Measurements from ENCODE around the gene DPYD.

The DPYD gene

GRCh38 chr1:97135972-97136371, 784.9 kb downstream of the DPYD start:
- H3K9me3 ChIP-seq (ENCODE audit: control insufficient read depth, low read length) = no peaks in the 10 kb centered on the region
- no peak overlapping the region for H3K4me3 ChIP-seq (ENCODE audit: insufficient read depth, low read depth, low read length, poor library complexity, severe bottlenecking)
- no peaks in the 10 kb centered on the region for H3K36me3 ChIP-seq (ENCODE audit: control insufficient read depth, insufficient read depth, low read length)
- H3K27ac ChIP-seq (ENCODE audit: insufficient read depth, low read length, poor library complexity, severe bottlenecking) = no peak overlapping the region
- no peak for DNase-seq
- H3K27me3 ChIP-seq (replicated peaks; ENCODE audit: control insufficient read depth, insufficient read depth, low read length, poor library complexity, severe bottlenecking) = no peaks in the 10 kb centered on the region
- no peaks in the 10 kb centered on the region for H3K4me1 ChIP-seq (ENCODE audit: control insufficient read depth, insufficient read depth, low read length, poor library complexity, severe bottlenecking)

DNA sequence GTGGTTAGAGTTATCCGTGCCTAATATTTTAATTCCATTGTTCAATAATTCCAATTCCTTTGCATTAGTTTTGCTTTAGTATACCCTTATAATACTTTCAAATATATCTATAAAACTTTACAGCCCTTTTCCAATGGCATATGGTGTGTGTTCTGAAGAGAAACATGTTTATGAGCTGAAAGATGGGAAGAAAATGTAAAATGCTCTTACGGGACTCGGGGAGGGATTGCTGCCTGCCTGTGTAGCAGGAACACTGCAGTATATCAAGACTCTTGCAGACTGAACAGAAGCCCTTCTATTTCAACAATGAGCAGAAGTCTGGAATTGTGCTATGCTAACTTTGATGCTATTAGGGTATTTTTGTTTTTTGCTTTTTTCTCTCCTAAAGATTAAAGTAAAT, 792.4 kb downstream of the DPYD start:
- Histone ChIP-seq H3K4me1 (ENCODE audit: control insufficient read depth, insufficient read depth, low read length, poor library complexity, severe bottlenecking) (no peaks in the 10 kb centered on the region), H3K36me3 (ENCODE audit: control insufficient read depth, insufficient read depth, low read length) (peaks cover 3% of the 10 kb centered on the region), H3K4me3 (ENCODE audit: insufficient read depth, low read depth, low read length, poor library complexity, severe bottlenecking) (no peak overlapping the region), H3K27me3 (replicated peaks; ENCODE audit: control insufficient read depth, insufficient read depth, low read length, poor library complexity, severe bottlenecking) (no peaks in the 10 kb centered on the region), H3K9me3 (ENCODE audit: control insufficient read depth, low read length) (no peaks in the 10 kb centered on the region), H3K27ac (ENCODE audit: insufficient read depth, low read length, poor library complexity, severe bottlenecking) (no peak overlapping the region)
- DNase-seq = no peak

DNA sequence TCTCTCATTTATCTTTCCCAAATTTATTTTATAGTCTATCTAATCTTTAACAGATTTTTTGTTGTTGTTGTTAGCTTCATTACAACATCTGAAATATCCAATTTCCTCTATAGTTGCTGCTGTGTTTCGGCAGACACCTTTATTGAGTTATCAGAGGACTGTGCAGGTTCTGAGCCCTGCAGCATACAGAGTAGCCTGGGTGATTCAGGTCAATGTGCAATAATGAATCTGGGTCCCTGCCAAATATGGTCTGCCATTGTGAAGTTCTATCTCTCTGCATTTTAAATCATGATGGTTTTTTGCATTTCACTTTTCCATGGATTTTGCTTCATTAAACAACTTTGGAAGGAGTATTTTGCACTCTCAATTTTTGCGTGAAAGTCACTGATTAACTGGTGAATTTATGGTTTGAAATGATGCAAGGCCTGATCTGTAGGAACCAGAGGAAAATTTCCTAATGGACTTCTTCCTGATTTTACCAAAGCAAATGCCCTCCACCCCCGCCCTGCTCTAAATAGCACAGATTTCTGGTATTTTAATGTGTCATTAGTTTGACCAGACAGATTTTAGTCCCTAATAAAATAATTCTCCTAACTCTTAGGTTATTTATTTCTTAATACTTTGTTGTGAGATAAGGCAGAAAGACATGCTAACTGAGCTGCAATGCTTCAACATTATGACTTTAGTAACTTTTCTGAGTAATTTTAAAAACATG, 797.0 kb downstream of the DPYD start:
- no peaks in the 10 kb centered on the region for H3K27me3 ChIP-seq (replicated peaks; ENCODE audit: control insufficient read depth, insufficient read depth, low read length, poor library complexity, severe bottlenecking)
- peaks cover 3% of the 10 kb centered on the region for H3K36me3 ChIP-seq (ENCODE audit: control insufficient read depth, insufficient read depth, low read length)
- no peak for DNase-seq
- H3K4me1 ChIP-seq (ENCODE audit: control insufficient read depth, insufficient read depth, low read length, poor library complexity, severe bottlenecking) = no peaks in the 10 kb centered on the region
- H3K9me3 ChIP-seq (ENCODE audit: control insufficient read depth, low read length) = no peaks in the 10 kb centered on the region
- H3K4me3 ChIP-seq (ENCODE audit: insufficient read depth, low read depth, low read length, poor library complexity, severe bottlenecking) = no peak overlapping the region
- no peak overlapping the region for H3K27ac ChIP-seq (ENCODE audit: insufficient read depth, low read length, poor library complexity, severe bottlenecking)

- Histone ChIP-seq H3K4me1 (ENCODE audit: control insufficient read depth, insufficient read depth, low read length, poor library complexity, severe bottlenecking) (no peaks in the 10 kb centered on the region), H3K27me3 (replicated peaks; ENCODE audit: control insufficient read depth, insufficient read depth, low read length, poor library complexity, severe bottlenecking) (no peaks in the 10 kb centered on the region), H3K4me3 (ENCODE audit: insufficient read depth, low read depth, low read length, poor library complexity, severe bottlenecking) (no peak overlapping the region), H3K27ac (ENCODE audit: insufficient read depth, low read length, poor library complexity, severe bottlenecking) (no peak overlapping the region), H3K9me3 (ENCODE audit: control insufficient read depth, low read length) (no peaks in the 10 kb centered on the region), H3K36me3 (ENCODE audit: control insufficient read depth, insufficient read depth, low read length) (peaks cover 3% of the 10 kb centered on the region)
- no peak for DNase-seq
These were observed 800.0 kb downstream of the DPYD start for GRCh38 chr1:97120806-97121205.

GRCh38 chr1:97119260-97120158, 801.3 kb downstream of the DPYD start:
- Histone ChIP-seq H3K27ac (ENCODE audit: insufficient read depth, low read length, poor library complexity, severe bottlenecking) (no peak overlapping the region), H3K27me3 (replicated peaks; ENCODE audit: control insufficient read depth, insufficient read depth, low read length, poor library complexity, severe bottlenecking) (no peaks in the 10 kb centered on the region), H3K9me3 (ENCODE audit: control insufficient read depth, low read length) (no peaks in the 10 kb centered on the region), H3K4me3 (ENCODE audit: insufficient read depth, low read depth, low read length, poor library complexity, severe bottlenecking) (no peak overlapping the region), H3K36me3 (ENCODE audit: control insufficient read depth, insufficient read depth, low read length) (peaks cover under 1% of the 10 kb centered on the region), H3K4me1 (ENCODE audit: control insufficient read depth, insufficient read depth, low read length, poor library complexity, severe bottlenecking) (no peaks in the 10 kb centered on the region)
- no peak for DNase-seq

DNA sequence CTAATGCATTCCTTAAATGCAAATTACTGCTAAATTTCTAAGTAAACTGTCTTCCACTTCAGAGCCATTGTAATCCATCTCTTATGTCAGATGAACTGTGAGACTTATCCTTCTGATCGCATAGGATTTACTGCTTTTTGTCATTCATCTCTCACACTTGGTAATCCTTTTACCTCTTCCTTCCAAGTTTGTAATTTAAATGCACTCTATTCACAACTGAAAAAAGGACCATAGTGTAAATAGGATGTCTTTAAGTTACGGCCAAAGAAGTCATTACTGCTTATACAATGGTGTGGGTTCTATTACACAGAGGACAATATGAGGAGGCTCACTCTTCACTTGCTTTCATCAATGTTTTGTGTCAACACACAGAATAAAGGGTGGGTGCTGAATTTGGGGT, 806.0 kb downstream of the DPYD start:
- Histone ChIP-seq H3K27ac (ENCODE audit: insufficient read depth, low read length, poor library complexity, severe bottlenecking) (no peak overlapping the region), H3K4me3 (ENCODE audit: insufficient read depth, low read depth, low read length, poor library complexity, severe bottlenecking) (no peak overlapping the region), H3K4me1 (ENCODE audit: control insufficient read depth, insufficient read depth, low read length, poor library complexity, severe bottlenecking) (no peaks in the 10 kb centered on the region), H3K27me3 (replicated peaks; ENCODE audit: control insufficient read depth, insufficient read depth, low read length, poor library complexity, severe bottlenecking) (no peaks in the 10 kb centered on the region), H3K9me3 (ENCODE audit: control insufficient read depth, low read length) (no peaks in the 10 kb centered on the region), H3K36me3 (ENCODE audit: control insufficient read depth, insufficient read depth, low read length) (no peaks in the 10 kb centered on the region)
- DNase-seq = no peak

- Histone ChIP-seq H3K4me1 (ENCODE audit: control insufficient read depth, insufficient read depth, low read length, poor library complexity, severe bottlenecking) (no peaks in the 10 kb centered on the region), H3K27ac (ENCODE audit: insufficient read depth, low read length, poor library complexity, severe bottlenecking) (no peak overlapping the region), H3K36me3 (ENCODE audit: control insufficient read depth, insufficient read depth, low read length) (no peaks in the 10 kb centered on the region), H3K4me3 (ENCODE audit: insufficient read depth, low read depth, low read length, poor library complexity, severe bottlenecking) (no peak overlapping the region), H3K27me3 (replicated peaks; ENCODE audit: control insufficient read depth, insufficient read depth, low read length, poor library complexity, severe bottlenecking) (no peaks in the 10 kb centered on the region), H3K9me3 (ENCODE audit: control insufficient read depth, low read length) (no peaks in the 10 kb centered on the region)
- no peak for DNase-seq
These were observed 808.4 kb downstream of the DPYD start for GRCh38 chr1:97112442-97112841.

DNA sequence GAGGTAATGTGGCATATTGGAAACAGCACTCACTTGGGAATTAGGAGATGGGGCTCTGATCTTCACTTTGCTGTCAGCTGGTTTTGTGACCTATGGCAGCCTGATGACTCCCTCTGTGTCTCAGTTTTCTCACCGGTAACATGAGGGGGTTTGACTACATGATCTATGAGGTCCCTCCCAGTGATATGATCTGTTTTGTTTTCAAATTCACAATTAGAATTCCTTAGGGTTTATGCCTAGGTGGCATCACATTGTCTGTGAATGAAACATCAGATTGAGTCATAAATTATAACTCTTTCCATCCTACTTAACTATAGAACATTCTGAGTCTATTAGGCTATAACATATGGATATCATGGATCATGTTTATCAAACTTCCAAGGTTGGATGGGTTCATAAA, 812.7 kb downstream of the DPYD start:
- no peak for DNase-seq

GRCh38 chr1:97105531-97105930, 815.3 kb downstream of the DPYD start:
- H3K4me1 ChIP-seq (ENCODE audit: control insufficient read depth, insufficient read depth, low read length, poor library complexity, severe bottlenecking) = no peaks in the 10 kb centered on the region
- H3K4me3 ChIP-seq (ENCODE audit: insufficient read depth, low read depth, low read length, poor library complexity, severe bottlenecking) = no peak overlapping the region
- H3K27ac ChIP-seq (ENCODE audit: insufficient read depth, low read length, poor library complexity, severe bottlenecking) = no peak overlapping the region
- no peak for DNase-seq
- H3K27me3 ChIP-seq (replicated peaks; ENCODE audit: control insufficient read depth, insufficient read depth, low read length, poor library complexity, severe bottlenecking) = no peaks in the 10 kb centered on the region
- no peaks in the 10 kb centered on the region for H3K9me3 ChIP-seq (ENCODE audit: control insufficient read depth, low read length)
- H3K36me3 ChIP-seq (ENCODE audit: control insufficient read depth, insufficient read depth, low read length) = peaks cover 3% of the 10 kb centered on the region

More for the DNA sequence above, 812.7 kb downstream of the DPYD start:
- Histone ChIP-seq H3K9me3 (ENCODE audit: control insufficient read depth, low read length) (no peaks in the 10 kb centered on the region), H3K27ac (ENCODE audit: insufficient read depth, low read length, poor library complexity, severe bottlenecking) (no peak overlapping the region), H3K4me1 (ENCODE audit: control insufficient read depth, insufficient read depth, low read length, poor library complexity, severe bottlenecking) (no peaks in the 10 kb centered on the region), H3K36me3 (ENCODE audit: control insufficient read depth, insufficient read depth, low read length) (peaks cover 3% of the 10 kb centered on the region), H3K4me3 (ENCODE audit: insufficient read depth, low read depth, low read length, poor library complexity, severe bottlenecking) (no peak overlapping the region), H3K27me3 (replicated peaks; ENCODE audit: control insufficient read depth, insufficient read depth, low read length, poor library complexity, severe bottlenecking) (no peaks in the 10 kb centered on the region)

- Histone ChIP-seq H3K4me3 (ENCODE audit: insufficient read depth, low read depth, low read length, poor library complexity, severe bottlenecking) (no peak overlapping the region), H3K27me3 (replicated peaks; ENCODE audit: control insufficient read depth, insufficient read depth, low read length, poor library complexity, severe bottlenecking) (no peaks in the 10 kb centered on the region), H3K27ac (ENCODE audit: insufficient read depth, low read length, poor library complexity, severe bottlenecking) (no peak overlapping the region), H3K36me3 (ENCODE audit: control insufficient read depth, insufficient read depth, low read length) (peaks cover 8% of the 10 kb centered on the region), H3K4me1 (ENCODE audit: control insufficient read depth, insufficient read depth, low read length, poor library complexity, severe bottlenecking) (no peaks in the 10 kb centered on the region), H3K9me3 (ENCODE audit: control insufficient read depth, low read length) (no peaks in the 10 kb centered on the region)
- DNase-seq = no peak
These were observed 819.3 kb downstream of the DPYD start for GRCh38 chr1:97101509-97101908.
